ENCODE measurements around the gene BAZ2B.

DNA sequence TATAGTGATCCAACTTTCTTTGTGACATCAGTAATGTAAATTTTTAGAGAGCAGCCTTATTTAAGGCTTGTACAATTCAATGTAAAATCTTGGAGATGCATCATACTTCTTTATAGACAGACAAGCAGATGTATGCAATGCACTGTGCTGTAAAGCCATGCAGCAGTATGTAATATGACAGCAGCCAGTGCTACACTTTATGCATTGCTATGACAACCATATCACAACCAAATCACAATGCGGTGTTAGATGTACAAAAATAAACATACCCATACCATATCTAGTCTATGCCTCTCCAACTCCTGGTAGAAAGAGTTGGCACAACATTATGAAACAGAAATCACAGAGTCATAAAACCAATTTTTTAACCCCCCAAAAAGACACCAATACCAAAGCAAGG lies 219.5 kb downstream of the BAZ2B start:
- TF ChIP-seq CTCF (conservative IDR thresholded peaks at IDR 0.05; ENCODE audit: low read depth, low read length) (no peak), EZH2 (IDR thresholded peaks at IDR 0.05; ENCODE audit: borderline replicate concordance, low read depth, low read length, poor library complexity, severe bottlenecking) (no peak)
